ENCODE data around the gene IGF2BP2. TPM values are rescaled to one million over a fixed set of nuclear protein-coding genes. Genes with fewer than 3 reads are reported as not detected.
"Not testable (repeated sequence)": the region's sequence is repeated elsewhere in the genome, so short reads cannot be mapped to it uniquely, and the experiment has no call there.

The IGF2BP2 gene
- total RNA-seq, 1 experiment from 2014 or later: 29.2 TPM

DNA sequence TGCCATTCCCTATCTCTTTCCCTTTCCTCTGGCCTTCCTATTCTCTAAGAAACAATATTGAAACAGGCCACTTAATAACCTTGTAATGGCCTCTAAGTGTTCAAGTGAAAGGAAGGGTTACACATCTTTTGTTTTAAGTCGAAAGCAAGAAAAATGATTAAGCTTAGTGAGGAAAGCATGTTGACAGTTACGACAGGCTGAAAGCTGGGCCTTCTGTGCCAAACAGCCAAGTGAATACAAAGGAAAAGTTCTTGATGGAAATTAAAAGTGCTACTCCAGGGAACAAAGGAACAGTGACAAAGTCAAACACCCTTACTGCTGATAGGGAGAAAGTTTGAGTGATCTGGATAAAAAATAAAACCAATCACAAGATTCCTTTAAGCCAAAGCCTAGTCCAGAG is 184.5 kb downstream of the IGF2BP2 start:
- no peak for DNase-seq (ENCODE audit: low read depth)

DNA sequence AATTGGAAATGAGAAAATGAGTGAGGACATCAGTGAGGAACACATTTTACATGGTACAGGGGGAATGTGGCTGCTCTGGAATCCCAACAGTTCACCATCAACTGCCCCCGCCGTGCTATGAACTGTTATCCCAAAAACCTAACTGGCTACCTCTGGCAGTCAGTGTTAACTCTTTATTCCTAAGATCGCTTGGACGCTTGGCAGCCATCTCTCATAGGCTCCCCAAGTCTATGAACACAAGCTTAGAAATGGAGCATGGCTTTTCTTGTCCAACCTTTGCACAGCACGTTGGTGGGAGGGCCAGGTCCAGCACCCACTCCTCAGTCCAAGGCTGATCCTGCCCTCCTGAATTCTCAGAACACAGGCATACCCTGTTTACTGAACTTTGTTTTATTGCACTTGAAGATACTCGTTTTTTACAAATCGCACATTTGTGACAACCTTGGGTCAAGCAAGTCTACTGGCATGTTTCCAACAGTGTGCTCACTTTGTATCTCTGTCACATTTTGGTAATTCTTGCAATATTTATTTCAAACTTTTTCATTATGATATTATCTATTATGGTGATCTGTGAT is 185.1 kb downstream of the IGF2BP2 start:
- DNase-seq (ENCODE audit: low read depth): no peak

DNA sequence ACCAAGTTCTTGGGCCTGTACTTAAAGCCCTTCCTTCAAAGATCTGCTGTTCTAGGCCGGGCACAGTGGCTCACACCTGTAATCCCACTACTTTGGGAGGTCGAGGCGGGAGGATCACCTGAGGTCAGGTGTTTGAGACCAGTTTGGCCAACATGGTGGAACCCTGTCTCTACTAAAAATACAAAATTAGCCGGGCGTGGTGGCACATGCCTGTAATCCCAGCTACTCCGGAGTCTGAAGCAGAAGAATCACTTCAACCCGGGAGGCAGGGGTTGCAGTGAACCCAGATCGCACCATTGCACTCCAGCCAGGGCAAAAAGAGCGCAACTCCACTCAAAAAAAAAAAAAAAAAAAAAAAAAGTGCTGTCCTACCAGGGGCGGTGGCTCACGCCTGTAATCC is 186.2 kb downstream of the IGF2BP2 start:
- not testable (repeated sequence) for DNase-seq (ENCODE audit: low read depth)

DNA sequence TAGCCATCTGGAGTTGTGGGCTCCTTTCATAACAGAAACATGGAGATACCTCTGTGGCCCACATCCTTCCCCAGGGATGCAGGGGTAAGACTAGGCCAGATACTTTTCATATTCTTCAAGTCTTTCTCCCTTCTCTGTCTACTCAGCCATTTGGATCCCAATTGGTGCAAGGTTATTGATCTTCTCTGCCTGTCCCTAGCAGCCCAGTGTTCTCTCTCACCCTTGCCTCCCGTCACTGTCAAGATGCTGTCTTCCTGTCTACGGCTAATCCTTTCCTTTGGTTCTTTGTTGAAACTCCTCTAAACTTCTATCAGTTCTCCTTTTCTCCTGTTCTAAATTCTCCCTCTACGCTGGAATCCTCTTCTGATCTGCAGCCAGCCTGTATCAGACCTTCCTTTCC is 187.5 kb downstream of the IGF2BP2 start:
- DNase-seq (ENCODE audit: low read depth): no peak

DNA sequence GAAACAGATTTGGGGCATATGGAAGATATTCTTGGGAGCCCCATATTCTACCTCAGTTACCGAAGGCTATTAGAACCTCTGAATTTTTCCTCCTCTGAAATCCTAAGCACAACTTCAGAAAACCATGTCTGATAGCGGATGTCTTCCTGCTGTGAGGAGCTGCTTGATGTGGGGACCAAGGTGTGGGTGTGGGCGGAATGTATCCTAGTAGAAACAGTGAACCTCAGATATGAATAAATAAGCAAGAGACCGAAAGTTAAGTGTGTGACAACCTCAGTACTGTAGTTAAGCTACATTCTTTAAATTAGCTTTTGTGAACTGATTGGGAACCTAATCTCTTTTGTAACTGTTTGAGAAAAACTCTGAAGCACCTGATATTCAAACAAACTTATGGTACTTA is 191.8 kb downstream of the IGF2BP2 start:
- no peak for DNase-seq (ENCODE audit: low read depth)

DNA sequence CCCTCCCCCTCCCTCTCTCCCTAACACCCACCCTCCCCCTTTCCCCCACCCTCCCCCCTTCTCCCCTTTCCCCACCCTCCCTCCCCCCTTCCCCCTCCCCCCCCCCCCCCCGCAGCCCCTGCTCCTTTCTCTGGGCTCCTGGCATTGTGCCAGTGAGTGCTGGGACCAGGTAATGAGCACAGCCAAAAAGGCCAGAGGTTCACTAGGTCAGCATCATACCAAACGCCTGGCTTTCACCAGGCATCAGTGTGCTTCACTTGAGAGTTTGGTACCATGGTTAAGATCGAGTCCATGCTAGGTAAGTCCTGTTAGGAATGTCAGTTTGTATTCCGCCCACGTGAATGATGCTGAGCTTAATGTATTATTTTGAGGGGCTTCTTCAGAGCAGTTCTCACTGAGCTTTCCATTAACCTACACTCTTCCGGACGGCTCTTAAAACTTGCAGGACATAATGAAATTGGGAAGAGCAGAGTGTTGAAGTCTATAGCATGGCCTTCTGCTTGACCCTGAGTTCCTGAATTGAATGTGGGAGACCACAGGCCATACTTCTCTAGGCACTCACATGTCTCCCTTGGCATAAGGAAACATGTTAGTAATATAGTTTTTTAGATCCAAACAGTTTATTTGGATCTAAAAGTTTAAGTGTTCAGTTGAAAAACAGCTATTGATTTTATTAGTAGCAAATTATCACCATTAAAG is 193.2 kb downstream of the IGF2BP2 start:
- no peak for DNase-seq (ENCODE audit: low read depth)

DNA sequence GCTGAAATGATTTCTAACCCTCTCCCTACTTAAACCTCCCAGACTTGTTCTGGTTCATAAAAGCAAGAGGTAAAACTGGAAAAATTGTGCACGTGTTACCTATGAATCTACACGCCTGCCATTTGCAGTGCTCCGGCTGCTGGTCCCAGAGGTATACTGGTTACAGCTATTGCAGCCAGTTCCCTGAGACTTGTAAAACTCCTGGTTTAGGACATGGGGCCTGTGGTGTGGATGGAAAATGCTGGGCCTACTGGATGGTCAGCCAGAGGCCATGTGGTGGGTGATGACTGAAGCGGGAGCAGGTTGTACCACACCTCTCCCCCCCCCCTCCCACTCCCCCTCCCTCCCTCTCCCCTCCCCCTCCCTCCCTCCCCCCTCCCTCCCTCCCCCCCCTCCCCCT is 193.7 kb downstream of the IGF2BP2 start:
- DNase-seq (ENCODE audit: low read depth): peak; percentile 5

DNA sequence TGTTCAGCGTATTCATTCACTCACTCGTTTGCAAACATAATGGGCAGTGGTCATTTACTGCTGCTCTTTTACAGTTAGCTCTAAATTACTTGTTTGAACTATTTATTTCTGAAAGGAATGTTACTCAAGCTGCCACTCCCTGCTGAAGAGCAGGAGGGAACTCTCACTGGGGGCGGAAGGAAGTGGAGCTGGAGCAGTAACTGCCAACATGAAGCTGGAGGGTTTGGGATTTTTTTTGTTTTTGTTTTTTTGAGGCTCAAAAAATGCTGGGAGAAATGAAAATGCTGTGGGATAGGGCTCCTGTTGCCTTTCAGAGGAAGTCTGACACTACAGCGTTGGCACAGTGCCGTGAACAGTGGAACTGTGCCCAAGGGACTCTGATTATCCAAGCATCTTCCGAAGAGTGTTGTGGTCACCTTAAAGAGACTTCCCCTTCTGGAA is 194.6 kb downstream of the IGF2BP2 start:
- DNase-seq (ENCODE audit: low read depth): peak; percentile 76

DNA sequence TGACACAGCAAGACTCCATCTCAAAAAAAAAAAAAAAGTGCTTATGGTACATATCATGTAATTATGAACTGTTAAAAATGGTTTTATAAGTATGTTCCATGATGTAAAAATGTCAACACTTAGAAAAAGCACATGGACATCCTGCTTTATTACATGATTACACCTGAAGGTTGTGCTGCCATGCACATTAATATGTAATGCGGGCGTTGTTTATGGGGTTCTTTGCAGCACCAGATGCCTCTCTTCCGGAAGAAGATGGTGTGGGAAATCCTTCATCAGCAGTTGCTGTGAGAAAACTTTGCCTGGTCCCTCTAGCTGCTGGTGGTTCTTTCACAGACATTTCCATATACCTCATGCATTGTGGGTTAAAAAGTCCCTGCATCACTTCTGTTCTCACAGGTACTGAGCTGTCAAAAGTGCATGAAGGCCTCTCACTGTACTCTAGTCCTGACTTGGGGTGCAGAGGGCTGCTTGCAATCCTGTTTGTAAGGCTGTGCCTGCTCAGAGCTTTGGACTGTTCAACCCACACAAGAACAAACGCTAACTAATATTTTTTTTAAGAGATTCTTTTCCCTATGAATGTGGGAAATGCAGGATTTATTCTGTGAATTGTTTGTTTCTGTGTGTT is 195.2 kb downstream of the IGF2BP2 start:
- no peak for DNase-seq (ENCODE audit: low read depth)

DNA sequence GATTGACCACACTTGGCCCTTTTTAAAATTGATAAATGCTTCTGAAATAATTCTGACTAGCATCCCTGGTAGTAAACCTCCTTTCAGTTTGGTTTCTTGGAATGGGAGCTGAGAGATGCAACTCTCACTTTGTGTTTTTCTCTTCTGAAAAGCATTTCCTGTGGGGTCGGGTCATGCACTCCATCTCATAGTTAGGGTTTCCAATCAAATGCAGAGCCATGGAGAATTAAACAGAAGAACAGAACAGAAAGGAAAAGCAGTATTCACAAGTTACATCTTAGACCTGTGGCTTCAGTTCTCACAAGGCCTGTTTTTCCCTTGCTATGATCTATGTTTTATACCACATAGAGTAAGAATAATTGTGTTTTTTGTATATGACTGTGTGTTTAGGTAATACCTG is 199.1 kb downstream of the IGF2BP2 start:
- DNase-seq (ENCODE audit: low read depth): no peak

DNA sequence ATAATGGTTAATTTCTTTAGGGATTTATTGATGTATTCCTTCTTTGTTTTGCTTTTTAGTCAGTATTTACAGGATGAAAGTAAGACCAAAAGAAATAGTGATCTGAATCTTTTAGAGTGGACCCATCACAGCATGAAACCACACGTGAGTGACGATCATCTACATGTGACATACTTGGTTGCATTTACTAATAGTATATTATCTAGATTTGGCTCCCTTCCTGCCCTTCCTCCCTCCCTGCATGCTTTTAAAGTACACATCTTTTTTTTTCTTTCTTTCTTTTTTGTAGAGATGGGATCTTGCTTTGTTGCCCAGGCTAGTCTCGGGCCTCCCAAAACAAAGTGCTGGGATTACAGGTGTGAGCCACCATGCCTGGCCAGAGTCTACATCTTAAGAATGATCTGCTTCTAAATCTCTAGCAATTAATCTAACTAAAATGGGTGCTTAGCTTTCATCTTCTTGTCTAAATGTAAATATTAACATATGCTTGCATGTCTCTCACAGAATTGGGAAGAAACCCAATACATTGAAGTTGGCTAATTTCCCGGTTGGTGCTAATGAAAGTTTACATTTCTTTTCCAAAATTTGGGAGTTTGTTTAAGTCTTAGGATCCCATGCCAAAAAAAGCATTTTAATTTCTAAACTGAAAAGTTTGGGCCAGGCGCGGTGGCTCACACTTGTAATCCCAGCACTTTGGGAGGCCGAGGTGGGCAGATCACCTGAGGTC is 200.7 kb downstream of the IGF2BP2 start:
- no peak for DNase-seq (ENCODE audit: low read depth)

DNA sequence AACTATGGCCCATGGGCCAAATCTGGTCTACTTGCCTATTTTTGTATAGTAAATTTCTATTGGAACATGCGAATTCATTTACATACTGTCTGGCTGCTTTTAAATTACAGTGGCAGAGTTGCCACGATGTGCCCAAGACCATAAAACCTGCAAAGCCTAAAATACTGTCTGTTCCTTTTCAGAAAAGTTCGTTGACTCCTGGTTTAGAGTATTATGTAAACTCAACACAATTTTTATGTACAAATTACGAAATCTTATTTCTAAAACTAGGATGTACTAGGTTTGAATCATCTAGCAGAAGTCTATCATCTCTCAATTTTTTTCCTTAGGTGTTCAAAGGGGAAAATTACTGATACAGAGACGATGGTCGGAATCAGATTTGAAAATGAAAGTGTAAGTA is 211.8 kb downstream of the IGF2BP2 start:
- no peak for DNase-seq (ENCODE audit: low read depth)

DNA sequence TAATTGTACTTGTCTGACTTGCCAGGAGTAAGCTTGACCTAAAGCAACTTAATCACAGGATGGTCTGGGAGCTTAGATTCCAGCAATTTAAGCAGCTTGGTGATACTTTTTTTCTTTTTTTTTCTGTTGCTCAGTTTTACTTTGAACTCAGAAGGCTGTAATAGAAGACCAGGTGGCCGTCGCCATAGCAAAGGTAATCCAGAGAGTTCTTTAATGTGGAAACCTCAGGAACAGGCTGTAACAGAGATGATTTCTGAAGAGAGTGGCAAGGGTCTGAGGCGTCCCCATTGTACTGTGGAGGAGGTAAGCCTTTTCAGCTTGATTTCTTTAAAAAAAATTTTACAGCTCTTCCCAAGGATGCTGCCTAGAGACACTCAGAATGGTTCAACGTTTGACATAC is 218.6 kb downstream of the IGF2BP2 start:
- no peak for DNase-seq (ENCODE audit: low read depth)

DNA sequence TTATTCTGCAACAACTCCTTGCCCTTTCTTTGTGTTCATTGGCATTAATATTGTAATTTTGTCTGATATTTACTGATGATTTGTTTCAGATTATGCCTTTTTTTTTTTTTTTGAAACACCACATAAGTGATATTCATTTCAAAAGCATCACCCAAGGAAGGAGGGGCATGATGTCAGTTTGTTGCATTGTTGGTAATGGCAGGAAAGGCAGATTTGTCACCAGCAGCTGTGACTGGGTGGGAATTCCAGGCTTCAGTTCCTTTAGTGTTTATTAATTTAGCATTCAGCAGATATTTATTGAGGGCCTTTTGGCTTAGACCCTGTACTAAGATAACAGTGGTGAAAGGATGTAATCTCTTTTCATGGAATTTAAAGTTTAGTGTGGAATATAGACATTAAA is 219.3 kb downstream of the IGF2BP2 start:
- no peak for DNase-seq (ENCODE audit: low read depth)

DNA sequence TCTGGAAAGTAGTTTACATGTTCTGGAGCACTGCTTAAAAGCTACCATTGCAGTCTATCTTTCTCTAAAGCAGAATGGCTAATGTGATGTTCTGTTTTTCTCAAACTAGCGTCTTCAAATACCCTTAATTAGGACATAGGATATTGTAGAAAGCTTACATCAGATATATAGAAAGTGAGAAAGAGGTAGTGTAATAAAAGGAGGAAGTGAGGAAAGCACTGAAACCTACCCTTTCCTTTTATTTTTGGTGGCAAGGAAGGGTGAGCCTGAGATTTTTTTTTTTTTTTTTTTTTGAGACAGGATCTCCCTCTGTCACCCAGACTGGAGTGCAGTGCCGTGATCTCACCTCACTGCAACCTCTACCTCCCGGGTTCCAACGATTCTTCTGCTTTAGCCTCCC is 229.3 kb downstream of the IGF2BP2 start:
- no peak for DNase-seq (ENCODE audit: low read depth)

DNA sequence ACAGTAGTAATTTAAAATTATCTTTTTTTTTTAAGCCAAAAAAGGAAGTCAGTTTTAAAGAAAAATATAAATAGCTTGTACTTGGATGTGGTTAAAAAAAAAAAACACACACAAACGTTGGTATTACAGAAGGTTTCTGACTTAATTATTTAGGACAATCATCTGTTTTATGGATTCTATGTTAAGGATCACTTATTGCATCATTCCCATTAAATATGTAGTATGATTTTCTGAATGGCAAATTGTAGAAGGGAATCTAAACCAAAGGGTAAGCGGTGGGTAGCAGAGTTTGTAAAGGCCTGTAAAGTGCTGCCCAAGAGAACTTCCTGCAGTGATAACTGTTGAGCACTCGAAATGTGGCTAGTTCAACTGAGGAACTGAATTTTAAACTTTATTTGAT is 230.8 kb downstream of the IGF2BP2 start:
- DNase-seq (ENCODE audit: low read depth): no peak

Other genes with a start within 250 kb of the IGF2BP2 start
- gene SENP2, start 238.7 kb downstream of the IGF2BP2 start, total RNA-seq (2014; rRNA removed; shearing (Covaris generic)): 20.1 and 30.6 TPM in 2 replicates
- 259 and 300 TPM in 2 replicates for gene TRA2B, start 113.0 kb upstream of the IGF2BP2 start, total RNA-seq (2014; rRNA removed; shearing (Covaris generic))